PFSK-1 (cell line): ENCODE data around the gene TFG.

Source experiments
- POLR2AphosphoS5 ChIP-seq: IDR thresholded peaks from 2 replicates; pipeline ENCODE4 v1.6.1; 2012; ENCODE audit warnings: low read depth, mild to moderate bottlenecking, control low read depth, low read length, moderate library complexity
- REST ChIP-seq, 2 experiments: IDR thresholded peaks; 2 replicates each; pipeline versions ENCODE4 v1.6.1 to v1.8.0; 2011 to 2012; ENCODE audit warnings: low read depth in 2 of 2, low read length in 2 of 2, control low read depth in 1 of 2, inconsistent platforms in 1 of 2, mild to moderate bottlenecking in 1 of 2, moderate library complexity in 1 of 2; ENCODE audit not compliant: insufficient read depth in 1 of 2
- SIN3A ChIP-seq: IDR thresholded peaks from 2 replicates; pipeline ENCODE4 v1.6.1; 2012; ENCODE audit warnings: mild to moderate bottlenecking, low read length, moderate library complexity, borderline replicate concordance; ENCODE audit not compliant: insufficient read depth

- no peak for TF ChIP-seq POLR2AphosphoS5
- no peak for TF ChIP-seq REST (IDR thresholded peaks at IDR 0.05; ENCODE audit: insufficient read depth in 1 of 2, low read depth in 2 of 2, low read length in 2 of 2)
- no peak for TF ChIP-seq SIN3A
These were observed 73.6 kb downstream of the TFG start for GRCh38 chr3:100782906-100783305.
